Measurements from ENCODE around the gene DNM2. TPM values are rescaled to one million over a fixed set of nuclear protein-coding genes. Genes with fewer than 3 reads are reported as not detected.

The DNM2 gene
- total and polyA plus RNA-seq, 10 of the 15 experiments (the other 5 are each of a cell fraction or from before 2014, with no cell fraction given) = 1.2 to 146 (median 68.9) TPM

DNA sequence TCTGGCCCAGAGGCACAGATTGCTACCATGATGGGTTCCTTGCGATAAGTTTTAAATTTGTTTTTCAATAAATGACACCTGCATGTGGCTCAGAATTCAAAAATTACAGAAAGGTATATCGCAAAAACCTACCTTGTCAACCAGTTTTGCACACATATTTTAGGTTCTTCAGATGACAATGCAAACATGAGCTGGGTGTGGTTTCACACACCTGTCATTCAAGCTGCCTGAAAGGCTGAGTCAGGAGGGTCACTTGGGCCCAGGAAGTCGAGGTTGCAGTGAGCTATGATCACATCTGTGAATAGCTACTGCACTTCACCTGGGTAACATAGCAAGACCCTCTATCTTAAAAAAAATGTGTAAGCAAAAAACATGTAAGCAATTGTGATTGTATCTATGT lies 56.1 kb downstream of the DNM2 start:
- ChIA-PET CTCF (interaction anchor here (0.7 to 2.0 kb wide), 5 partner anchors 12 to 90 kb away, joined by 3 to 5 read pairs (median 4); partner anchors contain the start of genes DNM2 and TMED1), SMC1A (ENCODE audit: uncharacterized antibody, unreplicated experiment) (interaction anchor here (1.7 to 1.9 kb wide), 2 partner anchors 14 to 56 kb away, joined by 4 to 6 read pairs; partner anchors contain the start of gene DNM2), RAD21 (ENCODE audit: unreplicated experiment) (interaction anchor here (1.2 kb wide), 1 partner anchor 56 kb away, joined by 4 read pairs; the partner anchor contains the start of gene DNM2), POLR2A (interaction anchor here (0.7 to 1.7 kb wide), 3 partner anchors 10 to 671 kb away, joined by 3 to 7 read pairs (median 3); partner anchors contain the start of gene ANGPTL6)
- WGBS (ENCODE audit: insufficient coverage, insufficient replicate concordance, low lambda C conversion rate, missing lambda C conversion rate) = 15% methylated on average over 3 of the region's 3 CpGs
- Histone ChIP-seq H3K27me3 (replicated peaks in 1 of 2; ENCODE audit: control insufficient read depth in 2 of 2, insufficient read depth in 2 of 2, low read length in 1 of 2) (no peaks in the 10 kb centered on the region), H3K4me3 (no peak overlapping the region), H3K36me3 (ENCODE audit: control insufficient read depth in 2 of 2, insufficient read depth in 2 of 2, low read length in 1 of 2) (peaks cover 14 to 19% of the 10 kb centered on the region in 2 experiments), H3K79me2 (ENCODE audit: control insufficient read depth, insufficient read depth, low read length) (no peaks in the 10 kb centered on the region), H3K27ac (ENCODE audit: control insufficient read depth, insufficient read depth) (no peak overlapping the region), H2AFZ (ENCODE audit: control insufficient read depth, low read depth, low read length) (no peak overlapping the region), H3K4me2 (ENCODE audit: control insufficient read depth, insufficient read depth) (no peak overlapping the region), H3K9me3 (replicated peaks; ENCODE audit: control insufficient read depth, insufficient read depth, low read length) (no peaks in the 10 kb centered on the region; the same call in 2 of the 3 replicates), H3K4me1 (ENCODE audit: control insufficient read depth, insufficient read depth, low read length) (peaks cover 21% of the 10 kb centered on the region), H4K20me1 (ENCODE audit: control insufficient read depth, insufficient read depth) (no peaks in the 10 kb centered on the region), H3K9ac (ENCODE audit: control insufficient read depth, insufficient read depth, low read length) (no peak overlapping the region)
- in situ Hi-C loops (cut with MboI) = no loop called here
- intact Hi-C loops (cut with micrococcal nuclease; ENCODE audit: unreplicated experiment) = no loop called here
- DNase-seq (ENCODE audit: low read depth, low spot score) = no peak
- FAIRE-seq = peak; percentile 68
- no TSS peak for BruUV-seq (replicated peaks)
- TF ChIP-seq, protein P1, sequence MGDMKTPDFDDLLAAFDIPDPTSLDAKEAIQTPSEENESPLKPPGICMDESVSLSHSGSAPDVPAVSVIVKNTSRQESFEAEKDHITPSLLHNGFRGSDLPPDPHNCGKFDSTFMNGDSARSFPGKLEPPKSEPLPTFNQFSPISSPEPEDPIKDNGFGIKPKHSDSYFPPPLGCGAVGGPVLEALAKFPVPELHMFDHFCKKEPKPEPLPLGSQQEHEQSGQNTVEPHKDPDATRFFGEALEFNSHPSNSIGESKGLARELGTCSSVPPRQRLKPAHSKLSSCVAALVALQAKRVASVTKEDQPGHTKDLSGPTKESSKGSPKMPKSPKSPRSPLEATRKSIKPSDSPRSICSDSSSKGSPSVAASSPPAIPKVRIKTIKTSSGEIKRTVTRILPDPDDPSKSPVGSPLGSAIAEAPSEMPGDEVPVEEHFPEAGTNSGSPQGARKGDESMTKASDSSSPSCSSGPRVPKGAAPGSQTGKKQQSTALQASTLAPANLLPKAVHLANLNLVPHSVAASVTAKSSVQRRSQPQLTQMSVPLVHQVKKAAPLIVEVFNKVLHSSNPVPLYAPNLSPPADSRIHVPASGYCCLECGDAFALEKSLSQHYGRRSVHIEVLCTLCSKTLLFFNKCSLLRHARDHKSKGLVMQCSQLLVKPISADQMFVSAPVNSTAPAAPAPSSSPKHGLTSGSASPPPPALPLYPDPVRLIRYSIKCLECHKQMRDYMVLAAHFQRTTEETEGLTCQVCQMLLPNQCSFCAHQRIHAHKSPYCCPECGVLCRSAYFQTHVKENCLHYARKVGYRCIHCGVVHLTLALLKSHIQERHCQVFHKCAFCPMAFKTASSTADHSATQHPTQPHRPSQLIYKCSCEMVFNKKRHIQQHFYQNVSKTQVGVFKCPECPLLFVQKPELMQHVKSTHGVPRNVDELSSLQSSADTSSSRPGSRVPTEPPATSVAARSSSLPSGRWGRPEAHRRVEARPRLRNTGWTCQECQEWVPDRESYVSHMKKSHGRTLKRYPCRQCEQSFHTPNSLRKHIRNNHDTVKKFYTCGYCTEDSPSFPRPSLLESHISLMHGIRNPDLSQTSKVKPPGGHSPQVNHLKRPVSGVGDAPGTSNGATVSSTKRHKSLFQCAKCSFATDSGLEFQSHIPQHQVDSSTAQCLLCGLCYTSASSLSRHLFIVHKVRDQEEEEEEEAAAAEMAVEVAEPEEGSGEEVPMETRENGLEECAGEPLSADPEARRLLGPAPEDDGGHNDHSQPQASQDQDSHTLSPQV (IDR thresholded peaks at IDR 0.05) = no peak
- TF ChIP-seq SREBF2 (IDR thresholded peaks at IDR 0.05; ENCODE audit: low read length) = no peak
- TF ChIP-seq, protein P2, sequence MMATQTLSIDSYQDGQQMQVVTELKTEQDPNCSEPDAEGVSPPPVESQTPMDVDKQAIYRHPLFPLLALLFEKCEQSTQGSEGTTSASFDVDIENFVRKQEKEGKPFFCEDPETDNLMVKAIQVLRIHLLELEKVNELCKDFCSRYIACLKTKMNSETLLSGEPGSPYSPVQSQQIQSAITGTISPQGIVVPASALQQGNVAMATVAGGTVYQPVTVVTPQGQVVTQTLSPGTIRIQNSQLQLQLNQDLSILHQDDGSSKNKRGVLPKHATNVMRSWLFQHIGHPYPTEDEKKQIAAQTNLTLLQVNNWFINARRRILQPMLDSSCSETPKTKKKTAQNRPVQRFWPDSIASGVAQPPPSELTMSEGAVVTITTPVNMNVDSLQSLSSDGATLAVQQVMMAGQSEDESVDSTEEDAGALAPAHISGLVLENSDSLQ (IDR thresholded peaks at IDR 0.05) = peak; percentile 75
- ATAC-seq = no peak
